Testis (tissue), 2 donors: ENCODE results near the gene STOX2.

ENCODE experiments used
- POLR2A ChIP-seq: fragments of 450-650 bp; IDR thresholded peaks from one replicate; pipeline ENCODE4 v1.6.1; 2017; ENCODE audit warnings: antibody characterized with exemption, mild to moderate bottlenecking, moderate library complexity
- TF ChIP-seq, protein P1 (sequence below), 3 experiments: fragments of 450-650 bp in 2 of 3; fragments of 200-600 bp in 1 of 3; sonication (generic) in 1 of 3; IDR thresholded peaks; one replicate each; pipeline ENCODE4 v1.5.1; 2016 to 2019; ENCODE audit warnings: antibody characterized with exemption in 3 of 3, mild to moderate bottlenecking in 2 of 3, moderate library complexity in 1 of 3

DNA sequence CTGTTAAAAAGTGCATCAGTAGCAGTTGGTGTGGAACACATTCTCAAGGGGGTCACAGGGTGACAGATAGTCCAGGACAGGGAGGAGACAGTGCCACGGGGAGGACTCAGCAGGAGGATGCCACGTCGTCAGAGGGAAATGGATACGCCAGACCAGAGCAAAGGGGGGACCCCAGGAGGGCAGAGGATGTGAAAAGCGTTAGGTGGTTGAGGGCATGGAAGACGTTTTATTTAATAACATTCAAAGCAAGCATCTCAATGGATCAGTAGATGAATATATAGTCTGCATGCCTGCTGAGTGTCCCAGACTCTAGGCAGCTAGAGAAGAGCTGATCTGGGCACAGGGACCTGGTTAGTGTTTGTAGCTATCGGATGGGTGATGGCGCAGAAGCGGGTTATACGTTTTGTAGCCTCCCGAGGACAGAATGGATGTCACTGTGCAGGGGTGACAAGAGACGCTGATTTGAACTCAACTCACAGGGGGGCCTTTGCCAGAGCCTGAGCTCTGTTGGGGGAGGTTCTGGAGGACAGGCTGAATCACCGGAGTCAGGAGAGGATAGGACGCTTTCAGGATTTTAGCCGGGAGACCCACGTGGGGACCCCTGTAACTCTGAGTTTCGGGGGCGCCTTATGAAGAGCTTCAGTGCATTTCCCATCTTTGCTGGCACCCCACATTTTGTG lies 81.3 kb downstream of the STOX2 start:
- TF ChIP-seq, protein P1, sequence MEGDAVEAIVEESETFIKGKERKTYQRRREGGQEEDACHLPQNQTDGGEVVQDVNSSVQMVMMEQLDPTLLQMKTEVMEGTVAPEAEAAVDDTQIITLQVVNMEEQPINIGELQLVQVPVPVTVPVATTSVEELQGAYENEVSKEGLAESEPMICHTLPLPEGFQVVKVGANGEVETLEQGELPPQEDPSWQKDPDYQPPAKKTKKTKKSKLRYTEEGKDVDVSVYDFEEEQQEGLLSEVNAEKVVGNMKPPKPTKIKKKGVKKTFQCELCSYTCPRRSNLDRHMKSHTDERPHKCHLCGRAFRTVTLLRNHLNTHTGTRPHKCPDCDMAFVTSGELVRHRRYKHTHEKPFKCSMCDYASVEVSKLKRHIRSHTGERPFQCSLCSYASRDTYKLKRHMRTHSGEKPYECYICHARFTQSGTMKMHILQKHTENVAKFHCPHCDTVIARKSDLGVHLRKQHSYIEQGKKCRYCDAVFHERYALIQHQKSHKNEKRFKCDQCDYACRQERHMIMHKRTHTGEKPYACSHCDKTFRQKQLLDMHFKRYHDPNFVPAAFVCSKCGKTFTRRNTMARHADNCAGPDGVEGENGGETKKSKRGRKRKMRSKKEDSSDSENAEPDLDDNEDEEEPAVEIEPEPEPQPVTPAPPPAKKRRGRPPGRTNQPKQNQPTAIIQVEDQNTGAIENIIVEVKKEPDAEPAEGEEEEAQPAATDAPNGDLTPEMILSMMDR (IDR thresholded peaks at IDR 0.05), result no peak
- no peak for TF ChIP-seq POLR2A
